ENCODE data around the gene AIMP1. TPM values are rescaled to one million over a fixed set of nuclear protein-coding genes. Genes with fewer than 3 reads are reported as not detected.
"Not testable (repeated sequence)": the region's sequence is repeated elsewhere in the genome, so short reads cannot be mapped to it uniquely, and the experiment has no call there.

Gene AIMP1
- total RNA-seq, 1 donor from 2014 or later: 37.9 TPM

GRCh38 chr4:106305435-106306055 is 10.8 kb upstream of the AIMP1 start:
- ATAC-seq (ENCODE audit: poor library complexity): no peak
- intact Hi-C loops (cut with DNase I): no loop called here

GRCh38 chr4:106306561-106306960 is 9.8 kb upstream of the AIMP1 start:
- intact Hi-C loops (cut with DNase I): no loop called here
- ATAC-seq (ENCODE audit: poor library complexity) (no peak), DNase-seq (no peak)

More at GRCh38 chr4:106305435-106306055, 10.8 kb upstream of the AIMP1 start:
- no peak for DNase-seq

- ATAC-seq (ENCODE audit: poor library complexity) (no peak), DNase-seq (no peak)
- intact Hi-C loops (cut with DNase I): no loop called here
These were observed 4.0 kb upstream of the AIMP1 start for GRCh38 chr4:106312377-106312776.

GRCh38 chr4:106312997-106313522 is 3.3 kb upstream of the AIMP1 start:
- DNase-seq: no peak
- no peak for ATAC-seq (ENCODE audit: poor library complexity)
- intact Hi-C loops (cut with DNase I): no loop called here

- intact Hi-C loops (cut with DNase I): no loop called here
- DNase-seq (no peak), ATAC-seq (ENCODE audit: poor library complexity) (no peak)
These were observed 1.4 kb upstream of the AIMP1 start for GRCh38 chr4:106314960-106315359.

- peak; percentile 5 for ATAC-seq (ENCODE audit: poor library complexity)
- intact Hi-C loops (cut with DNase I): no loop called here
These were observed 828 bp upstream of the AIMP1 start for GRCh38 chr4:106315476-106315967.

GRCh38 chr4:106316773-106317409 is 541 bp downstream of the AIMP1 start:
- intact Hi-C loops (cut with DNase I): no loop called here
- DNase-seq (no peak), ATAC-seq (ENCODE audit: poor library complexity) (no peak)

More at GRCh38 chr4:106315476-106315967, 828 bp upstream of the AIMP1 start:
- DNase-seq: no peak

- ATAC-seq (ENCODE audit: poor library complexity): no peak
- no peak for DNase-seq
- intact Hi-C loops (cut with DNase I): no loop called here
These were observed 1.5 kb downstream of the AIMP1 start for GRCh38 chr4:106317815-106318214.

GRCh38 chr4:106318511-106318910 is 2.2 kb downstream of the AIMP1 start:
- intact Hi-C loops (cut with DNase I): no loop called here
- no peak for ATAC-seq (ENCODE audit: poor library complexity)
- no peak for DNase-seq

GRCh38 chr4:106320235-106320634 is 3.9 kb downstream of the AIMP1 start:
- no peak for ATAC-seq (ENCODE audit: poor library complexity)
- intact Hi-C loops (cut with DNase I): no loop called here

GRCh38 chr4:106321168-106321567 is 4.8 kb downstream of the AIMP1 start:
- ATAC-seq (ENCODE audit: poor library complexity); DNase-seq; intact Hi-C loops (cut with DNase I): not testable (repeated sequence)

More at GRCh38 chr4:106320235-106320634, 3.9 kb downstream of the AIMP1 start:
- no peak for DNase-seq

- ATAC-seq (ENCODE audit: poor library complexity); DNase-seq; intact Hi-C loops (cut with DNase I): not testable (repeated sequence)
These were observed 5.5 kb downstream of the AIMP1 start for GRCh38 chr4:106321814-106322213.

- no peak for ATAC-seq (ENCODE audit: poor library complexity)
- no peak for DNase-seq
- intact Hi-C loops (cut with DNase I): no loop called here
These were observed 6.8 kb downstream of the AIMP1 start for GRCh38 chr4:106323119-106323518.

GRCh38 chr4:106325800-106326199 is 9.4 kb downstream of the AIMP1 start:
- DNase-seq: no peak
- ATAC-seq (ENCODE audit: poor library complexity): no peak
- intact Hi-C loops (cut with DNase I): no loop called here

- intact Hi-C loops (cut with DNase I): no loop called here
- ATAC-seq (ENCODE audit: poor library complexity) (peak; percentile 59), DNase-seq (no peak)
These were observed 12.8 kb downstream of the AIMP1 start for GRCh38 chr4:106329041-106329618.

GRCh38 chr4:106333186-106333585 is 16.8 kb downstream of the AIMP1 start:
- no peak for DNase-seq
- intact Hi-C loops (cut with DNase I): no loop called here
- ATAC-seq (ENCODE audit: poor library complexity): no peak

- ATAC-seq (ENCODE audit: poor library complexity) (no peak), DNase-seq (no peak)
- intact Hi-C loops (cut with DNase I): no loop called here
These were observed 18.6 kb downstream of the AIMP1 start for GRCh38 chr4:106334741-106335470.

- DNase-seq (no peak), ATAC-seq (ENCODE audit: poor library complexity) (no peak)
- intact Hi-C loops (cut with DNase I): no loop called here
These were observed 20.3 kb downstream of the AIMP1 start for GRCh38 chr4:106336618-106337017.

- no peak for ATAC-seq (ENCODE audit: poor library complexity)
- intact Hi-C loops (cut with DNase I): no loop called here
- no peak for DNase-seq
These were observed 21.6 kb downstream of the AIMP1 start for GRCh38 chr4:106337916-106338315.
